Activated CD8-positive, alpha-beta memory T cell treated with anti-CD3 and anti-CD28 coated beads for 24 hours (primary cell): Measurements from ENCODE around the gene ZNF497.
A peak's percentile ranks its signal among the peaks of the same experiment; 100 is the strongest.
"Not testable (repeated sequence)": the region's sequence is repeated elsewhere in the genome, so short reads cannot be mapped to it uniquely, and the experiment has no call there.

Source experiments
- DNase-seq: peaks from one replicate; pipeline ENCODE4 v3.0.0-alpha.2; 2020

ZNF497 gene

DNA sequence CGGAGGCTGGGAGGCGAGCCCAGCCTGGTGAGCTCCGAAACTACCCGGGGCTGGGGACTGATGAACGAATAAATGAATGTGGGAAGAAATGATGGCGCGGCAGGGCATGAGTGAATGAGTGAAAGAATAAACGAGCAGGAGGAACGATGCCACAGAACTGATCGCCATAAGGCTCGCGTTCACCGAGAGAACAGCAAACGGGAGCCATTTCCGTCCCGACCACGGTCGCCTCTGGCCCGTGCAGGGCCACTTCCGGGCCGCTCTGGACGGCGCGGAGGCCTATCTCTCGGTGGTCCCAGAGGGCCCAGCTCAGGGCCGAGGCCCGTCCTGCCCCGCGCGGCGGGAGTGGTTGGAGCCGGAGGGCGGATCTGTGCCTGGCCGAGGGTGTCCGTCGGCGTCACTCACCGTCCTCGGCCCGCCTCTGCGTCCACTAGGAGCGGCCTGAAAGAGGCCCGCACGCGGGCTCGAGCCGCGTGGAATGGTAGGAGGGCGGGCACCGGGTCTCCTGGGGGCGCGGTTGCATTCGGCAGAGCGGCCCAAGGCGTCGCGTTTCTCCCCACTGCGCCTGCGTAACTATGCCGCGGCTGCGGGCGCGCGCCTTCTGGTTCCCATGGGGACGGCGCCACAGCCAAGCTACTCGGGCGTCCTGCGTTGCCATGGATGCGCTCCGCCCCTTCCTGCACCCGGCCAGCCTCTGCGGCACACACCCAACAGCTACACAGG, at the start of gene ZNF497:
ZNF497 (minus strand) TSS at position 480 of the 723 bp plus-strand sequence. CDS start 5,116 bp downstream, outside the sequence.
- DNase-seq: peak; percentile 97

DNA sequence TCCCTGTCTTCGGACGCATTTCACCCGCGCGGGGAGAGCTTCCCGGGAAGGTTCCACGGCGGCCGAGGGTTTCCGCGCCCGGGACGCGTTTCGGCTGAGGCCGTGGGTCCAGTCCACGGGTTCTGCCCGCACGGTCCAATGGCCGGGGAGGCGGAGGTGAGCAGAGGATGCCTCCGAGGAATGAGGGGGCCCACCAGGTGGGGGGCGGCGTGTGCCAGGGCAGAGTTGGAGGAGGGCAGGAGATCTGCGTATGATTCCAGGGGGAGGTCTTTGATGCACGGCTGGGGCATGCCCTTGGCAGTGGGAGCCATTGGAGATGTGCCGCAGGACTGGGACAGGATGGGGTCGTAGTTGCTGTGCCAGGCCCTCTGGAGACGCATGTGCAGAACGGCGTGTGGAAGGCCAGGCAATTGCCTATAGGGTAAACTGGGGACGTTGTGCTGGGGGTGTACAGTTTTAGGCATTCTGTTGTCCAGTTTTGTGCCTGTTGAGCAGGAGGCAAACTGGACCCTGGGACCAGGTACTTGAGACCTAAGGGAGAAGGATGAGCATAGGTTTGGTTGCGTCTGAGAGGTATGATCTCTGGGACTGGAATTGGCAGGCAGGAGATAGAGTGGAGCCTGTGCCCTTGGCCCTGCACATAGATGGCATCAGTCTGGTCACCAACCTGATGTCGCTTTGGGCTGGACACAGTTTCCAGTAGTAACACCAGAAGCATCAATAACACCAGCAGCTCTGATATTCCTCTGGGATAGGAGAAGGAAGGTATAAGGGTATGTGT, 46.6 kb upstream of the ZNF497 start:
- peak; percentile 69 for DNase-seq

DNA sequence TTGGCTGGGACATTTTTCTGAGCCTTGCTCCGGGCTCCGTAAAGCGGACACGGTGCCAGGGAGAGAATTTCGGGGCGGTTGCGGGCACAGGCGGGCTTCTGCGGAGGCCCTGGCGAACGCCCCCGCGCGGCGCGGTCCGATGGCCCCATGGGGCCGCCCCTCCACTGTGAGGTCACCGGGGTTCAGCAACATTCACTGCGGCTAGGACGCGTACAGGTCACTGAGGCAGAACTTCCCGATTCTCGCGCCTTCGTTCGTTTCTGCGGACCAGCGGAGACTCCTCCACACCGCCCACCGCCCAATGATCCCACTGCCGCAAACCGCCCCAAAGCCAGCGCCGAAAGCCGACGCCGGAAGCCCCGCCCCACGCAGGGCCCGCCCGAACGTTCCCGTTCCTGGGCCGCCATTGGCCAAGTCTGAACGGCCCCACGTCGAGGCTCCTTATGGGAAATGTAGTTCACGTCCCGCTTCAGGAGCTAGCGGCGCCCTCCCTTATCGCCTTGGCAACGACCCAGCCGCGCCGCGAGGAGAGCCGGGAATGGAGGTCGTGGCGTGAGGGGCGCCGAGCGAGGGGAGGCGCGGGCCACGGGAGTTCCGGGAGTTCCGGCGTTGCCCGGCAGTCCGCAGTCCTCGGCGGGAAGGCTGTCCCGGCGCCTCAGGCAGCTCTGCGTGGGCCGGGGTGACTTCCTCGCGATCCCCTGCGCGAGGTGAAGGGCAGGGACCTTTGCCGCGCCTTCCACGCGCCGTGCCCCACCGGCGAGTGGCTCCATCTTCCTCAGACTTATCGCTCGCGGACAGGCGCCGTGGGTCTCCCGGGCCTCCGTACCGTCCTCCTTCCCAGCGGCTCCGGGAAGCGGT, 45.8 kb upstream of the ZNF497 start, which contains the start of gene ZNF584:
ZNF584 (plus strand) TSS at position 498 of the 858 bp plus-strand sequence. CDS start 499 bp downstream, outside the sequence.
- DNase-seq: peak; percentile 97

DNA sequence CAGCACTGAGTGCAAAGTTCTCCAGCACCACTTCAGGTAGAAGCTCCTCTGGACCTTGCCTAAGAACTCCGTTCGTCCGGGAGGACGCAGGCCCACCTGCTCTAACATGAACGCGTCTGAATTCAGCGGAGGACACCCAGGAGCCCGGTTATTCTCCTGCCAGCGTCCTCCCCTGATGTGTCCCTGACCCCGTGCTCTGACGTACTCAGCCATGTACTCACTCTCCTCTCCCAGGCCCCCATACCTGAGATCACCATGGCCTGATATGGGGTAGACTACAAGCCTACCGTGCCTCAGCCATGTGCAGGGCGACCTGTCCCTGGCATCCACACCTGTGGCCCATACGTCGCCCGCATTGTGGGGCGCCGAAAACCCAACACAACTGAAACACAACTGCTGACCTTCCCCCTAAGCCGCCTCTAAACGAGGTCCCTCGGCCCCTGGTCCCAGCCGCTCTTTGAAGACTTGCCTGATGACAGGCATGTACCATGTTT, 45.2 kb upstream of the ZNF497 start:
- no peak for DNase-seq

DNA sequence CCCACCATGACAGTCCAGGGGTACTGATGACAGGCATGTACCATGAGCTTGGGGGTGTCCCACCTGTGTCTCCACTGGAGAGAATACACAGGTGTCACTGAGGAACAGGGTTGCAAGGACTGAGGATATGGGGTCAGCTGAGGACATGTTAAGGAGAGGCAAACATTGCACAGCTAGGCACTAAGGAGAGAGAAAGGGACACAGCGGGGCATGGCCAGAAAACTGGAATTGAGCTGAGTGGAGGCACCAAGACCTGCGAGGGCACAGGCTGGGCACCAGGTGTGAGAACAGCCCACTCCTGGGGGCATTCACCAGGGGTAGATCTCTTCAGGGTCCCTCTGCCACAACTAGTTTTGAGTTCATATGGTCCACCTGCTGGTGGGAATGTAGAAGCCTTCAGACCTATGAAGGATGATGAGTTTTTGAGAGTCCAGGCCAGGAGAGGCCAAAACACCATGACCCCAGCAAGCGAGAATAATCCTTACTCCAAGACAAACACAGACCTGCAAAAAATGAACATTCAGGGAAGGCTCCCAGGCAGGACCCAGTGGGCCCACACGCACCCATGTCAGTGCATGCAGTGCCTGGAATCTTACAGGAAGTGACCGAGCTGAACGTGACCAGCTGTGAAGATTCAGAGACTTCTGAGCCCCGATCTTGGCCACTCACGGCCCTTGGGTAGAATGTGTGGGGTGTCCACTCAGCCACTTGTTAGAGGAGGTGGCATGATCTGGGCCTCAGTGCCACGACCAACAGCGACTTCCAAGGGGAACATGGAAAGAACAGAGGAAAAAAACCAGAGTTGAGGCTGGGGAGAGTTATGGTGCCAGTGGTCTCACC, 44.5 kb upstream of the ZNF497 start:
- DNase-seq: no peak

DNA sequence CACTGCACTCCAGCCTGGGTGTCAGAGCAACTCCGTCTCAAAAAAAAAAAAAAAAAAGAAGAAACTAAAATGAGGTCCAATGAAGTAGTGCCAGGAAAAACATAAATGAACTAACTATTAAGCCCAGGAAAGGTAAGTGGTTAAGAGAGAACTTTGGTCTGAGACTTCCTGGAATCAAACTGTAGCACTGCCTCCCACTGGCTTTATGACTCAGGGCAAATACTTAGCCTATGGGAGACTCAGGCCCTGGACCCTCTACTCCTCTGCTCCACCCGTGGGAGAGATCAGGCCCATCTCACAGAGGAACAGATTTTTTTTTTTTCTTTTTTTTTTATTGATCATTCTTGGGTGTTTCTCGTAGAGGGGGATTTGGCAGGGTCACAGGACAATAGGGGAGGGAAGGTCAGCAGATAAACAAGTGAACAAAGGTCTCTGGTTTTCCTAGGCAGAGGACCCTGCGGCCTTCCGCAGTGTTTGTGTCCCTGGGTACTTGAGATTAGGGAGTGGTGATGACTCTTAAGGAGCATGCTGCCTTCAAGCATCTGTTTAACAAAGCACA, 41.4 kb upstream of the ZNF497 start:
- DNase-seq: not testable (repeated sequence)

DNA sequence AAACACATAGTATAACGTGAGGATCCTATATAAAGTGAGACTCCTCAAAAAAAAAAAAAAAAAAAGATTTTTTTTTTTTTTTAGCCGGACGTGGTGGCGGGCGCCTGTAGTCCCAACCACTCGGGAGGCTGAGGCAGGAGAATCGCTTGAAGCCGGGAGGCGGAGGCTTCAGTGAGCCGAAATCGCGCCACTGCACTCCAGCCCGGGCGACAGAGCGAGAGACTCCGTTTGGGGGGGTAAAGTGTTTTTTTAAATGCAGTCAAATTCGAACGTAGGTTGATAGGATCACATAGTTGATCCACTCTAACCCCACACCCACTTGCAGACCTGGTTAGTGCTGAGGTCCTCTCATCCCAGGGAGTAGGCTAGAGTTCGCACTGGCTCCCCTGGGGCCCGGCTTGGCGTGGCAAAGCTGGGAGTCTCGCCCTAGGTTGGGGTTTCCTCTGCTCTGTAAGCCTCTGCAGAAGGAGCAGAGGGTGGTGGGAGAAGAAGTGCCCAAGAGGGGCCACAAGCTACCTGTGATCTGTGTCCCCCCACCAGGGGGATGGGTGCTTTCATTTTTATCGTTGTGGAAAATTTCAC, 39.4 kb upstream of the ZNF497 start:
- no peak for DNase-seq

DNA sequence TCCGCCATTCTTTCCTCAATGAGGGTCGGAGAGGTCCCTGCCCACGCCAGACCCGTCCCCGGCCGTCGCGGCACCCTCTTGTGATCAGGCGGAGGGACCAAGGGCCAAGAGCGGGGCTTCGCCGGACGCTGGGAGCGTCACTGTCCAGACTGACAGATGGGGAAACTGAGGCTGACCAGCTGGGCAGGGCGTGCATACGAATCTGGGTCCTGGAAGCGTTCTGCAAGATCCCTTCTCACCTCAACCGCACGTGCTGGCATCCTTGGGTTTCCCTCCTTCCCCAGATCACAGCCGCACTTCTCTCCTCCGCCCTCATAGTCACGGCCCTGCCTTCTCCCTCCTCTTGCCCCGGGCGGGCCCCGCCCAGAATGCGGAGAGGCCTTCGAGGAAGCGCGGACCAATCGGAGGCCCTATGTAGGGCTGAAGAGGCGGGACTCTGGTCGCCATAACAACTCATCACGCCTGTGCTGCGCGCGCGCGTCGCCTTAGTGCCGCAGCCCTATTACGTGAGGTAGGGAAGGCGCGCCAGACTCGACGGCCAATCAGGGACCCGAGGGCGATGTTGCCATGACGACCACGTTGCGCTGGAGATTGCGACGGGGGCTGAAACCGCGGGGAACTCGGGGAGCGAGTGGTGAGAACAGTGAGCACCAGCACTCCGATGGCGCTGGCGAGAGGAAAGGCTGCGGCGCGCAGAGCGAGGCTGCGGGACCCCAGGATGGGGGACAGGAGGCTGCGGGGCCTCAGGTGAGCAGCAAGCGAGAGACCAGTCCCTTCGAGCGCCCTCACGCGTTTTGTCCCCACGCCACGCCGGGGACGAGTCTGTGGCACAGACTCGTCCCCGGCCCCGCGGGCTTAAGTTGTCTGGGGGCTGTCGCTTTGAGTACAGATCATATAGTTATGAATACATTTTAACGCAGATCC, 38.6 kb upstream of the ZNF497 start:
- DNase-seq: peak; percentile 98

DNA sequence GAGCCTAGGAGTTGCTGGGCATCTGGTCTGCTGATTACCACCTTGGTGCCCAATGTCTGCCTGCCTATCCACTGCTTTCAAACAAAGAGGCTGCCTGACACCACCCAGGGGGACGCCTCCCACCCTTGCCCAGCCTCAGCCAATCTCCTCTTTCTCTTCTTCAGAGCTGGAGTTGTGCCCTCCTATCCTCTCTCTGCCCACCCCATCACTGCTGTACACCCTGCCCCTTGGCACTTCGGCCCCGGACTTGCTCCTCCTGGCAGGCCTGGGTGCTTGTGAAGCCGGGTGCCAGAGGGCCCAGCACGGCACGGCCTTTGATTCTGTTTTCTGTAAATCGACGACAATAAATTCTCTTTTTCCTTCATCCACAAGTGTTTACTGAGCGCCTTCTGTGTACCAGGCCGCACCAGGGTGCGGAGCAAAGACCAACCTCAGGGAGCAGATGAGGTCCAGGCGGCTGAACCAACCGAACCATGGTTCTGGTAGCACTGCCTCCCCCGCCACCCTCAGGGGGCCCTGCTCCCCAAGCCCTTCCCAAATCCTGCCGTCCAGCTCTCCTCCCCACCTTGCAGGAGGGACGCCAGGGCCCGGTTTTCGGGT, 37.9 kb upstream of the ZNF497 start:
- DNase-seq: no peak

DNA sequence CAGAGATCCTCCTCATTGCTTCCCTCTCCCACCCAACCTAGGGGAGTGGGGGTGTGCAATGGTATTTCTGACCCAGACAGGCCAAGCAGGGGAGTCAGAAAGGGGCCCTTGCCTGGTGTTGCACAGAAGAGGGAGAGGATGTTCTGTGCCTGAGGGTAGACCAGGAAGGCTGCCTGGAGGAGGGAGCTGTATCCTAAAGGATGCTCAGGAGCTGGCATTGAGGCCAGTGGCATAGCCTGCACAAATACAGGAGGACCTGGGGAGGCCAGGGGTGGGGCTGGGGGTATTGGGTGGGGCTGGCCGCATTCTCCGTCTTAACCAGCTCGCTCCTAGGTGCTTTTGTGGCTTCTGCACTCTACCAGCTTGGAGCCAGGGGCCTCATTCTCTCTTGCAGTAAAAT, 37.4 kb upstream of the ZNF497 start:
- no peak for DNase-seq

DNA sequence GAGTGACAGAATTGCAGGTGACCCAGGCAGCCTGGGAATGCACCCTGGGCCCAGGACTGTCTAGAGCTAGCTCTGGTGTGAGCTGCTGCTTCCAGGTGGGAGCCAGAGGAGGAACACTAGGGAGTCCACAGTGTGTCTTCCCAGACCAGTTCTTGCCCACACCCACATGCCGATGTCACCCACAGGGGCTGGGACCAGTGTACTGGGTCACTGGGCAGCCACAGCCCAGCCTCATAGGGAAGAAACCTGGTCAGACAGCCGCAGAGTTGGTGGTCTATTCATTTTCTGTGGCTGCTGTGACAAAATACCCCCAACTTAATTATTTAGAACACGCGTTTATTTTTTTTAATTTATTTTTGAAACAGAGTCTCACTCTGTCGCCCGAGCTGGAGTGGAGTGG, 36.0 kb upstream of the ZNF497 start:
- no peak for DNase-seq

DNA sequence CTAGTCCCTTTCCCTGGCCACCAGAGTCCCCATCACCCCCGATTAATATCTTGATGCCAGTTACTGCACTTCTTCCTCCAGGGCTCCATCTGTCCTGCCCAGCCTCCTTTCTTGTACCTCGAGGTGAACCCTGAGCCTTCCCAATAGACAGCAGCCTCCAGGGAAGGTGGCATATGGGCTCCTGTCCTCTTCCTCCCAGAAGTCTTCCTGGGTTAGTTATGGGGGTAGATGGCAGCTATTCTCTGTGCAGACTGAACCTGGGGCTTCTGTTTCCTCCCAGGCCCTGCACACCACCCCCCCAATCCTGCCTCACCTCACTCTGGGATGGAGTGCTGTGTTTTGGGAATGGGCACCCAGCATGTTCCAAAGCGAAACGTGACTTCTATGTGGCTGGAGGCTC, 35.5 kb upstream of the ZNF497 start:
- no peak for DNase-seq

DNA sequence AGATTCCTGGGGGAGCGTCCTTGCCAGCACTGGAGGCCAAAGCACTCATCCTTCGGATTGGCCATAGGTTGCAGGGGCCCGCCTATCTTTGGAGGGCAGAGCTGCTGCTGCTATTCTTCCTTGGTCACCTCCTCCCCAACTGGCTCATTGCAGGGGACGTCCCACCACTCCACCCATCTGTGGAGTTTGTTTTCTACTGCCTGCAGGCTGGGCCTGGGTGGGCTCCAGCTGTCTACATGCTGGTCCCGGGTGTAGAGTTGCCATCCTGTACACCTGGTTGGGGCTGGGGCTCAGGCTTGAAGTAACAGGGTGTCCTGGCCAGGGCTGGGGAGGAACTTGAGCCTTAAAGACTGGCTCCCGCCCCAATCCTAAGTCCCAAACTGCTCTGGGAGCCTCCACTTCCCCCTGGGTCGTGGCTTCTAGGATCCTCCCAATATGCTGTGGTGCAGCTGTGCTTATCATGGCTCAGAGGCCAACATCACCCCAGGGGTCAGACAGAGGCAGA, 35.0 kb upstream of the ZNF497 start:
- DNase-seq: no peak

DNA sequence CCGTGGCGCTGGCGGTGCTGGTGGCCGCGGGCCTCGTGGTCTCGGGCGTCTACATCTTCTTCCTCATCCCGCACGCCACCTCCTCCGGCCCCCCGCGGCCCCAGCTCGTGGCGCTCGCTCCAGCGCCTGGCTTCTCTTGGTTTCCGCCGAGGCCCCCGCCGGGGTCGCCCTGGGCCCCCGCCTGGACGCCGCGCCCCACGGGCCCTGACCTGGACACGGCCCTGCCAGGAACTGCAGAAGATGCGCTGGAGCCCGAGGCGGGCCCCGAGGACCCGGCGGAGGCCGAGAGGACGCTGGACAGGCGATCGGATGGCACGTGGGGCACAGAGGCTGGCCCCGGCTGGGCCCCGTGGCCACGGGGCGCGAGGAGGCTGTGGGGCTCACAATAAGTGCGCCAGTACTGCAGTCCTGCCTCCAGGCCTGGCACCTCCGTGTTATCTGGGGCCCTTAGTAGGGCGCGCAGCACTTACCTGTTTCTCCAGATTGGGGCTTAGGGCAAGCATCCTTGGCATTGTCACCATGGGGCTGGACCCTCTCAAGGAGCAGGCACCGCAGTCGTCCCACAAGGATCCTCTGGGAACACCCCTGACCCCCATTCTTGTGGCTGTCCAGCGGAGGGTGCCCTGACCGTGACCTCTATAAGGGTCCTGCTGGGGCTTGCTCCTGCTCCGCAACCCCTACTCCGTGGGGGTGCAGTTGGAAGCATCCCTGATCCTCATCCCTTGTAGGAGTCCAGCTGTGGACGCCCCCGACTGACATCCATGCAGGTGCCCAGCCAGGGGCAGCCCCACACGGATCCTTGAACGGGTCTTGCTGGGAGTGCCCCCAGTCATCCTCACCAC, 34.4 kb upstream of the ZNF497 start:
- DNase-seq: peak; percentile 64

DNA sequence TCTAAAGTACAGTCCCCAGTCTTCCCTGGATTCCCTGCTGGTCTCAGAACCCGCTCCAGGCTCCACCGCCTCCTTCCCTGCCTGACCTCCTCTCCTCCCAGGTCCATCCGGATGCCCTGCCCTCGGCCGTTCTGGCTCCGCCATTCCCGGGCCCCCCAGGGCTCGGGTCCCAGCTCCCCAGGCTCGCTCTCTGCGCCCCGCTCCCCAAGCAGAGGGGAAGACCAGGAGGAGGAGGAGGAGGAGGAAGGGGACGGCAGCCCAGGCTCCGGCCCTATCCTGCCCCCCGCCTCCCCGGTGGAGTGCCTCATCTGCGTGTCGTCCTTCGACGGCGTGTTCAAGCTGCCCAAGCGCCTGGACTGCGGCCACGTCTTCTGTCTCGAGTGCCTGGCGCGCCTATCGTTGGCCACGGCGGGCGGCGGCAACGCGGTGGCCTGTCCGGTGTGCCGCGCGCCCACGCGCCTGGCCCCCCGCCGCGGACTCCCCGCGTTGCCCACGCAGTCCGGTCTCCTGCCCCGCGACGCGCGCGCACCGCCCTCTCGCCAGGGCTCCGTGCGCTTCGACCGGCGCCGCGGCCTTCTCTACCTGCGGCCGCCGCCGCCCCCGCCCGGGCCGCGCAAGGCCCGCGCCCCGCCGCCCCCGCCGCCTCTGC, 33.6 kb upstream of the ZNF497 start:
- no peak for DNase-seq

DNA sequence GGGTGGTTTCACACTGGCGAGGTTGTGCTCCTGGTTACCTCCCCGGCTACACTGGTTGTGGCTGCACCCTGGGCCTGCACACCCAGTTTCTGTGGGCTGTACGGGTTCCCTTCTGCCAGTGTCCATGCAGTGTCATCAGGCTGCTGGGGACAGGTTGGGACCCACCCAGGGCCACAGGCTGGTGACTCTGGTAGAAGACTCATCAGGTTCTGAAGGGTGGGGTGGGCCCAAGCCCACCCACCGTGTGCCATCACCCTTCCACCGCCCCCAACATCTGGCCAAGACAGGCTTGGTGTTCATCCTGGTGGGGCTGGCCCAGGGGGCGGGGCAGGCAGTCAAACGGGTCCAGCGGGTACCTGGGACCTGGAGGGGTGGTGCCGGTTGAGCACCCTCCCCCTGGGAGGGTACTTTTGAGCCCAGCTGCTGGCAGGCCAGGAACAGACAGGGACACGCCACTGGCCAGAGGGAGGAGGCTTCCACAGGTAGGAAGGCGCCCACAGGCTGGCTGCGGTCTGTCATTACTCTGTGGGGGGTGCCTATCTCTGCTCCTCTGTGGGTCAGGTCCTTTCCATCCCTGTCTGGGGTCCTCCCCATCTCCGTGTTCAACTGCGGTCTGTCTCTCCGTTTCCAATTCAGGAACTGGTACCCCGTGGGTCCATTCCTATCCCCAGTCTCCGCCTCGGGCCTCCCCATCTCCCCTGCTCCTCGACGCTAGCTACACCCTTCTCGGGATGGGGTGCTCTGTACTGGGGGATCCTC, 32.8 kb upstream of the ZNF497 start, which contains the start of gene RNF225:
RNF225 (plus strand) TSS at position 437 of the 759 bp plus-strand sequence. CDS start 434 bp downstream, outside the sequence.
- peak; percentile 81 for DNase-seq

DNA sequence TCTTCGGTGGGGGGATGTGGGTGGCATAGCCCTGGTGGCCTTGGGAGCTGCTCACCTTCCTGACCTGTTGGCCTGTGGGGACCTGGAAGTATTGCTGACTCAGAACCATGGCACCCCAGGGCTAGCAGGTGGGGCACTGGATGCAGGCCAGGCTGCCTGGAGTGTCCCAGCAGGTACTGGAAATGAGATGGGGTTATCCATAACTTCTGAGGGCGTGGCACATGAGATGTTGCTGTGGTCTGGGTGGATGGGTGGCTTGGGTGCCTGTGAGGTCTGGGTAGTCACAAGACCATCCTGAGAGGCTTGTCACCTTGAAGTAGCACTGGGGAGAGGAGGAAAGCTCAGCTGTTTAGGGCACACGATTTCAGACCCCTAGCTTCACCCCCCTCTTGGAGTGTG, 32.3 kb upstream of the ZNF497 start:
- DNase-seq: no peak
